GM08714 (cell line): ENCODE data around the gene TNFRSF9.

Experiments used
- H3K4me3 ChIP-seq: fragments of 200-500 bp; sonication (Bioruptor generic); 2 replicates; pipeline ENCODE4 v1.5.1; 2014; ENCODE audit warnings: mild to moderate bottlenecking, low read length, inconsistent platforms
- ZNF274 ChIP-seq: IDR thresholded peaks from 2 replicates; pipeline ENCODE4 v1.6.1; 2012; ENCODE audit warnings: mild to moderate bottlenecking, low read depth, low read length

Gene TNFRSF9

DNA sequence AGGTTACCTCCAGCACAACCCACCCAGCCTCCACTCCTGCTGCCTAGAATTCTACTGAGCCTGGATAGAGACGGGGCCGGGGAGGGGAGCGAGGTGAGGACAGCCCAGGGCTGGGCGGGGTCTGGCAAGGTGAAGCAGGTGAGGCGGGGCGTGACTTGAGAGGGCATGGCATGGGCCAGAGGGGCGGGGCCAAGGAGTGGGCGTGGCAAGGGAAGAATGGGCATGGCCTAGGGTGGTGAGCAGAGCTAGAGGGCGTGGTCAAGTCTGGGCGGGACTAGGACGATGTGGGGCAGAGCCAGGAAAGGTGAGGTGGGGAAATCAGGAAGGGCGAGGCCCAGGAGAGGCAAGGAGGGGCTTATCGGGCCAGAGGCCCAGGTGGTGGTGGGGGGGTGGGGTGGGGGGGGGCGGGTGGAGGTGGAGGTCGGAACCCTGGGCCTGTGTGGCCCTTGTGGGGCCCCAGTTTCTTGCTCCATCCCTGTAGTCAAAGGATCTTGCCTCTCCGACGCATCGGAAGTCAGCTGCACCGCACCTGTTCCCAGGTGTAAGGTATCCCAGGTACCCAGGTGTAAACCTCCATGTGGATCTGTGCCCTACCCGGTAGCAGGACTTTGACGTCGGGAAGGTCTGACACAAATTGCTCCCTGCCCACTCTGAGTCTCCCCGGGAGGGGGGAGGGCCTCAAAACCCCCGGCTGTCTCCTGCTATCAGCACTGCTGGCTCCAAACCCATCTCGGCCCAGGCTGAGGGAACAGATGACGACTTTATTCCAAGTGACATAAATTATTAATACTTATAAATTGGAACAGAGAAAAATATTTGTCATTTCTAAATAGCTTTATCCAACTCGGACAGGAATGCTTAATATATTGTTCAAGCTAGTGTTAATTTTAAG, 54.9 kb downstream of the TNFRSF9 start:
- no peak for TF ChIP-seq ZNF274
- no peak overlapping the region for H3K4me3 ChIP-seq

DNA sequence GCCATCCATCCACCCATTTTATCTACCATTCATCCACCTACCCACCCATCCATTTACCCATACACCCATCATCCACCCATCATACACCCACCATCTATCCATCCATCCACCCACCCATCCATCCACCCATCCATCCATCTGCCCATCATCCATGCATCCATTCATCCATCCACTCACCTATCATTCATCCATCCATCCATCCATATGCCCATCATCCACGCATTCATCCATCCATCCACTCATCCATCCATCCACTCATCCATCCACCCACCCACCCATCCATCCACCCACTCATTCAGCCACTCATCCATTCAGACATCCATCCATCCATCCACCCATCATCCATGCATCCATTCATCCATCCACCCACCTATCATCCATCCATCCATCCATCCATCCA, 55.9 kb downstream of the TNFRSF9 start:
- TF ChIP-seq ZNF274: no peak
- H3K4me3 ChIP-seq: no peak overlapping the region

DNA sequence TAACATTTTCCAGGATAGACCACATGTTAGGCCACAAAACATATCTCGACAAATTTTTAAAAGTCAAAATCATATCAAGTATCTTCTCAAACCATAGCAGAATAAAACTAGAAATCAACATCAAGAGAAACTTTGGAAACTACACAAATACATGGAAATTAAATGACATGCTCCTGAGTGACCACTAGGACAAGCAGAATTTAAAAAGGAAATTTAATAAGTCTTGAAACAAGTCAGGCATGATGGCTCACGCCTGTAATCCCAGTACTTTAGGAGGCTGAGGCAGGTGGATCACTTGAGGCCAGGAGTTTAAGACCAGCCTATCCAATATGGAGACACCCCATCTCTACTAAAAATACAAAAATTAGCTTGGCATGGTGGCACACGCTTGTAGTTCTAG, 61.4 kb downstream of the TNFRSF9 start:
- no peak overlapping the region for H3K4me3 ChIP-seq
- TF ChIP-seq ZNF274: no peak

DNA sequence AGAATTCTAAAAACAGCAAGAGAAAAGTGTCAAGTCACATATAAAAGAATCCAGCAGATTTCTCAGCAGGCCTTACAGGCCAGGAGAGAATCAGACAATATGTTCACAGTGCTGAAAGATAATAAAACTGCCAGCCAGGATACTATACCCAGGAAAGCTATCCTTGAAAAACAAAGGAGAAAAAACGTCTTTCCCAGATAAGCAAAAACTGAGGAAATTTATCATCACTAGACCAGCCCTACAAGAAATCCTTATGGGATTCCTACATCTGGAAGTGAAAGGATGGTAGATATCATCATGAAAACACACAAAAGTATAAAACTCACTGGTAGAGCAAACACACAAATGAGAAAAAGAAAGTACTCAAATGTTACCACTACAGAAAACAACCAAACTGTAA, 62.6 kb downstream of the TNFRSF9 start:
- no peak overlapping the region for H3K4me3 ChIP-seq
- no peak for TF ChIP-seq ZNF274

DNA sequence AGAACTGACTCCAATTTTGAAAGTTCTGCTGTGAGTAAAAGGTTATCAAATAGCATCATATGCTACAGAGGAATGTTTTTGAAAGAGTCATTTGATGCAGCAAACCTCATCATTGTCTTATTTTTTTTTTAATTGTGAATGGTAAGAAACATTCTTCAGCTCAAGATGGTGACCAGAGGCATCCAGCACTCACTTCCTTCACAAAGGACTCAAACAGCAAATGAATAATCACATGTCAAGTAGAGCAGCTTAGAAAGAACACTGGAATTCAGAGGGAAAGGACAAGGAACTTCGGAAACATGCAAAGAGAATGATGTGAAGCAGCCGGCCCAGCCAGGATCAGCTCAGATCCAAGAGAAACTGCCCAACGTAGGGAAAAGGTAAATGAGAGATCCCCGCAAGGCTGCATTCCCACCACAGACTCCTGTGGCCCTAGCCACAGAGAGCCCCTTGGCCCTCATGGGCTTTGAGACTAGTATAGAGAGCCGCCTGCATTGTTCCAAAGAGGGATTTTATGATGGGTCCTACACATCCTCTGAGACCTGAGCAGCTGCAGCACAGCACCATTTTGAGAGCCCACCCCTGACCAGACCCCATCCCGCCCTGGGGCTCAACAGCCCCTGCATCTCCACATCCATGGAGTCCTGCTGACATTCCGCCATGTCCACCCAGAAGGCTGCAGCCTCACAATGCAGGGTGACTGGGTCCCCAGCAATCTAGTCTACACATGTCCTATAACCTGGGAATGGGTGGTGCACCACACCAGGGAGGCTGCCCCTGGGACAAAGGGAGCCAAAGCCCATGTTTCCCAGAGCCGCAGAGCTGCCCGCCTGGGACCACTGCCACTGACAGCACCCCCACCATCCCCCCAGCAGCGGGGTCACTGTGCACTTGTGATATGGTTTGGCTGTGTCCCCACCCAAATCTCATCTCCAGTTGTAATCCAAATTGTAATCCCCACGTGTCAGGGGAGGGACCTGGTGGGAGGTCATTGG, 66.5 kb downstream of the TNFRSF9 start:
- no peak overlapping the region for H3K4me3 ChIP-seq
- TF ChIP-seq ZNF274: no peak

DNA sequence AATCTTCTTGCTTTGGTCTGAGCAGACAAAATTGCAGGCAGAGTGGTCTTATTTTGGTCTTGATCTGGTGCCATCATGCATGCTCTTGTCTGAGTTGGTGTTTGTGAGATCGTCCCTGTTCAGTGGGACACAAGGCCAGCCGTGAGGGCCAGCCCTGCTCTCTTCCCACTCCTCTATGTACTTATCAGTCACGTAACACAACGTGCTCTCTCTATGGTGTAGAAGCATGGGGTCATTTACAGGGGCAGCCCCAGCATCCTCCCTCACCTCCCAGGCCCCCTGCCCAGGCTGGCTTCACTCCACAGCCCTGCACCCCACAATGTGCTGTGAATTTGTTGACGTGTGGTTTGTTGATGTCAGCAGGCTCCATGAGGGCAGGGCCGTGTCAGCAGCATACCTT, 69.5 kb downstream of the TNFRSF9 start:
- no peak for TF ChIP-seq ZNF274
- no peak overlapping the region for H3K4me3 ChIP-seq

DNA sequence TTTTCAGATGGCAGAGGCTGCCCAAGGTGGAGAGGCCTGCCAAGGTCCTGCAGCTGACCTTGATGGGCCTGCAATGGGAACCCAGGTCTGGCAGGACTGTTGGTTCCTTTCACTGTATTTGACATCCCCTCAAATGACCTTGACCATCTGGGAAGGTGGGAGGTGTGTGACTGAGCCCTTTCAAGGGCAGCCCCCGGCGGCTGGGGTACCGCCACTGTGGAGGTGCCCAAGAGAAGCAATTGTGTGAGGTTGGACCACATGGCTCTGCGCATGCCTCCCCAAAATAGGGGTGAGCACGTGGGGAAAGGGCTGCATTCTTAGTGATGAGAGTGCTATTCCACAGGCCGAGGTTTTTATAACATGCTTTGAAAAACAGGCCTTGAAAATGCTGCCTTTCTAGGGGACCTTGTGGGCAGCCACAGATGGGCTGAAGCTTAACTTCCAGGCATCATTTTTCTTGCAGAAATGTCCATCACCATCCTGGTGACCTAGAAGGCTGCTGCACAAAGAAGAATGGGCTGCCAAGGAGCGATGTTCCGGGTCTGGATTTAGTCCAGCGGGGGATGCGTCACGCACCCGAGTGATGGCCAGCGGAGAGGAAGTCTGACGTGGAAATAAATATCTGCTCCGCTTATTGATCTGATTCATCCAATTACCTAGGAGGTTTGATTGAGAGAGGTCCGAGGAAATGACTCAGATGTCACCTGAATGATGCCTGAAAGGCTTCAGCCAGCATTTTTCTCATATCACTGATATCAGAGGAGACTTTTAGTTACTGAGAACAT, 71.3 kb downstream of the TNFRSF9 start:
- no peak for TF ChIP-seq ZNF274
- no peak overlapping the region for H3K4me3 ChIP-seq

DNA sequence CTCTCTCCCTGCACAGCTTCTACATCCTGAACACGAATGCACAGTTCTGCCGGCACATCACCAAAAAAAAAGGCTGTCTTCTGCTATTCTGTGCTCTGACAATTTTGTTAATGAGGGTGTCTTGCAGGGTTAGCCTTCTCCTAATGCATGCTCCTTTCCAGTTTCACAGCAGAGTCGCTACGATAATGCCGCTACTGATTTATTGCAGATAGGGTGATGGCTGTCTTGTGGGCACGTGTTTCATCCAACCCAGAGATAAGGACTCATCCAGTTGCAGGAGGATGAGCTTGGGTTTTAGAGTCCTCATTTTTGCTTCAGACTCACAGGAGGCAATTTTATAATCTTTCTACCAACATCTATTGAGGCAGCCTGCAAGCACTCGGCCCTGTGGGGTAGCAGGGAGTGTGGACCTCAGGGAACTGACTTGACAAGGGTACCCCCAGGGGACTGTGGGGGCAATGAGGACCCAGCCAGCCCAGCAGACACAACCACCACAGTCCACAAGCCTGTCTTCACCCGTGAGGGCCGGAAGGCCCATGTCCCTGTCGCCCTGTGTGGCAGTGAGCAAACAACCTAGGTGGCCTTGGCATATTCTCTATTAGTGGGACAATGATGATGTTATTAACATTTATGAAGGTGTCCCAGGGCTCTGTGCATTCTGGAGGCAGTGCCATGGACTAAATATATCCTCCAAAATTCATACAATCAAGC, 72.4 kb downstream of the TNFRSF9 start:
- no peak for TF ChIP-seq ZNF274

DNA sequence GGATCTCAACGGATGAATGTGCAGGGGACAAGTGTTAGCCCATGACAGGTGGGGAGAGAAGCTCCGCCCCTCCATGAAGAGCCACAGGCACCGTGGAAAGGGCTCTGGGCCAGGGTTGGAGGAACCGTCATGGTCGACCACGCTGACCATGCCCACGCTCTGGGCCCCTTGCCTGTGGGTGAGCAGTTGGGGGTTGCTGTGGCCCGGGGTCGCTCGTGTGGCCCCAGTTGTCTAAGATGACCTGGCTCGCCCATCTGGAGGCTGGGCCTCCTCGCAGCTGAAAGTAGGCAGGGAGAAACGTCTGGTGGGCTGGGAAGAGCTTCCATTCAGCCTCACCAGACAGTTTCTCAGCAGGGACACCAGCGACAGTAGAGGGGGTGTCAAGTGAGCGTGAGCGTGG, 74.7 kb downstream of the TNFRSF9 start:
- no peak for TF ChIP-seq ZNF274
- H3K4me3 ChIP-seq: no peak overlapping the region

More for the DNA sequence above, 72.4 kb downstream of the TNFRSF9 start:
- H3K4me3 ChIP-seq: no peak overlapping the region
